ENCODE data around the gene CDKL2.

The CDKL2 gene

DNA sequence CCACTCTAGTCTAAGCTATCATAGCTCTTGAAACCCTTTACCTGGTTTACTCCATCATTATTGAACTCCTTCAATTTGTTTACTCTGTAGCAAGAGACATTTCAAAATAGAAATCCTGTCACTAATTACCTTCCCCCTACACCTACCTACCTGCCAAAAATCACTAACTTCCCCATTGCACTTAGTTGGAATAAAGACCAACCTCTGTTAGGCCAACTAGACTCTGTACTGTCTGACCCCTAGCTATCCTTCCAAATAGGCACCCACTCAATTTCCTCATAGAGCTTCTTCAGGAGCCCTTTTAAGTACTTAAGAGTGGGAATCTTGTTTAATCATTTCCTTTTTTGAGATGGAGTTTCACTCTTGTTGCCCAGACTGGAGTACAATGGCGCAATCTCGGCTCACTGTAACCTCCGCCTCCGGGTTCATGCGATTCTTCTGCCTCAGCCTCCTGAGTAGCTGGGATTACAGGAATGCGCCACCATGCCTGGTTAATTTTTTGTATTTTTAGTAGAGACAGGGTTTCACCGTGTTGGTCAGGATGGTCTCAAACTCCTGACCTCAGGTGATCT is 8.9 kb upstream of the CDKL2 start:
- DNase-seq: no peak

DNA sequence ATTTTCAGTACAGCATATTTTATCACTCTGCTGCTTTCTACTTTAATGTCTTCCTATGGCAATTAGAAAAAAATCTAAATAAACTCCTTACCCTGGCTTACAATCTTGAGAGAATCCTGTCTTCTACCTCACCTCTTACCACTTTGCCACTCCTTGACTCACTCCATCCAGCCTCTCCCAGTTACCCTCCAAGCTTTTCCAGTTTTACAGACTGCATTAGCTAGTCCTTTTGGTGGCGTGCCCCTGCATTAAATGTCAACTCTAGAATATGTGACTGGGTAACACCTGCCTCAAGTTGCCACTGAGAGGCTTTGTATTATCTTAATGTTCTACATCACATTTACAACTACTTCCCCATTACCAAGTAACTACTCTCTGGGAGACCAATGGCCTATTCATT is 7.5 kb upstream of the CDKL2 start:
- DNase-seq: no peak

DNA sequence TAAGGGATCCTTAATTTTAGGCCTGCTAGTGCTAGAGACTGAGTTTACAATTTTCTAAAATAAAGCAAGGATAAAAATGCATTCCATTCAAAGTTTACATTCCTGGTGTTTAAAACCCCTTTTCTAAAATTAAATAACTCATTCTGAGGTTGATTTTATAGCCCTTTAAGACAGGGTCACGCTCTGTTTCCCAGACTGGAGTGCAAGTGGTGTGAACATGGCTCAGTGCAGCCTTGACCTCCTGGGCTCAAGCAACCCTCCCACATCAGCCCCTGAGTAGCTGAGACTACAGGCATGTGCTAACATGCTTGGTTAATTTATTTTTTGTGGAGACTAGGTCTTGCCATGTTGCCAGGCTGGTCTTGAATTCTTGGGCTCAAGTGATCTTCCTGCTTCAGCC is 6.8 kb upstream of the CDKL2 start:
- no peak for DNase-seq

DNA sequence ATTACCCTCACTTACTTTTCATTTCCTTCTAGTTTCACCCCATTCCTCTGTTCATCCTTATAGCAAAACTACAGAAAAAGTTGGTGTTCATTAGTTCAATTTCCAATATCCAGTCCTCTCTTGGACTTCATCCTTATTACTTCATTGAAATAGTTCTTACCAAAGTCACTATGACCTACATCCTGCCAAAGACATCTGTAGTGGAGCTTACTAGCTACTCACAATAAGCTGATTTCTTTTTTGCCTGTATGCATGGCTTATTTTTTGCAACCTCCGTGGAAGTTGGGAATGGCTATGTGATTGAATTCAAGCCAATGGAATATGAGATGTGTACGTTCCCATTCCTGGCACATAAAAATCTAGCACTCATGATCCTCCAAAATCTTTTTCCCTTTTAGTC is 4.6 kb upstream of the CDKL2 start:
- no peak for DNase-seq

DNA sequence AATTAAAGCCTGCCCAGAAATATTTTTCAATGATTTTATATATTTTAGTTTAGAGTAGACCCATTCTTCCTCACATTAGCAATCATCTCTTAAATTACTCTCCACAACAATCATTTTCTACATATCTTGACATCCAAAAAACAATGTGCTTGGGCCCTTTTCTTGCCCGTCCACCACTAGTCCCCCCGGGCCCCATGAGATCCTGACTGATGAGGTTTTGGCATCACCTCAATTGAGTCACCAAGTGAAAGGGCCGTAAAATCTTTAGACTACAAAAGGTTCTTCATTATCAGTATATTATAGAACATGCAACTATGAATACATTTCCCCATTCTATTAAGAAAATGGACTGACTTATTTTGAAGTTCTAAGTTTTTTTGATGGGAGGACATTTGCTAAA is 4.0 kb upstream of the CDKL2 start:
- no peak for DNase-seq

DNA sequence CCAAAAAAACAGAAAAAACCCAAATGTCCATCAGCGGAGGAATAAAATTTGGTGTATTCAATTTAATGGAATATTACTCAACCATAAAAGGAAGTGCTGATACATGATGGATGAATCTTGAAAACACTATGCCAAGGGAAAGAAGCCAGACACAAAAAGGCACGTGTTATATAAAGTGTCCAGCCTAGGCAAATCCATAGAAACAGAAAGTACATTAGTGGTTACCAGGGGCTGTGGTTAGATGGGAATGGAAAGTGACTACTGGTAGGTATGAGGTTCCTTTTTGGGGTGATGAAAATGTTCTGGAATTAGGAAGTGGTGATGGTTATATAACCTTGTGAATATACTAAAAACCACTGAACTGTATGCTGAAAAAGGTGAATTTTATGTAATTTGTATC is 3.5 kb upstream of the CDKL2 start:
- DNase-seq: no peak

DNA sequence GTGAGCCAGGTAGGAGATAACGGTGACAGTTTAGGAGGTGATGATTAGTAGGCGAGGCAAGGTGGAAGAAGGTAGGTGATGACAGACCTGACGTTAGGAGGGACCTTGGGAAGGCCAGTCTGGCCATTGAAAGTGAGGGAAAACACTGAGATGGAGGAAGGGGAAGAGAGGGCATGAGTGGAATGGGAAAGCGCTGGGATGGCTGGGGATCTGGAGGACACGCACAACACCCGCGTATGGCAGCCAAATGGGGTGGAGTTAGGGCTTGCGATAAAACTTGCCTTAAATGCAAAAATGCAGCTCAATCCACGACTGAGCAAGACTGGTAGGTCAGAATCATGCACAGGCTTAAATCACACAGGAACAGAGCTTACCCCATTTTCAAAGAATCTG is 605 bp upstream of the CDKL2 start:
- no peak for DNase-seq

DNA sequence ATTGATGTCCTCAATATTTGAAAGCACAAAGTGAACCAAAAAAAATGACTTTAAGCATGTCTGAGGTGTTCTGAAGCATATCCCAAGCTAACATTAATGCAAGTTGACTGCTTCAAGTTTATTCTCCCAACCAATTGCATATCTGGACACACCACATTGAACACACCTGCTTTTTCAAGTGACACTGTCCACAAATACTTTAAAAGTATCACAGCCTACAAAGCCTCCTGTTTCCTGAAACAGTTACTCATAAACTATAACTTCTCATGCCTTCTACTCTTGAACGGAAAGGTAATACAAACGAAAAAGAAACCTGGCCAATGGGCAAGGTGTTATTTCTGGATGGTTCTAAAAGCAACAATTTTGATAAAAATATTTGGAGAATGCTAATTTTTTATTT is 1.1 kb downstream of the CDKL2 start:
- DNase-seq: no peak

DNA sequence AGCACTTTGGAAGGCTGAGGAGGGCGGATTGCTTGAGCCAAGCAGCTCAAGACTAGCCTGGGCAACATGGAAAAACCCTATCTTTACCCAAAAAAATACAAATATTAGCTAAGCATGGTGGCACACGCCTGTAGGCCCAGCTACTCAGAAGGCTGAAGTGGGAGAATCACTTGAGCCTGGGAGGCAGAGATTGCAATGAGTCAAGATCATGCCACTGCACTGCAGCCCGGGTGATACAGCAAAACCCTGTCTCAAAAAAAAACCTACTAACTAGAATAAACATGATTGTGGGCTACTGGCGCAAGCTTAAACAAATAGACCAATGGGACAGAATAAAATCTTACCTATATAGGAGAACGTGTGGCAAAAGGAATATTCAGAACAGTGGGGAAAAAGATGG is 7.3 kb downstream of the CDKL2 start:
- no peak for DNase-seq

DNA sequence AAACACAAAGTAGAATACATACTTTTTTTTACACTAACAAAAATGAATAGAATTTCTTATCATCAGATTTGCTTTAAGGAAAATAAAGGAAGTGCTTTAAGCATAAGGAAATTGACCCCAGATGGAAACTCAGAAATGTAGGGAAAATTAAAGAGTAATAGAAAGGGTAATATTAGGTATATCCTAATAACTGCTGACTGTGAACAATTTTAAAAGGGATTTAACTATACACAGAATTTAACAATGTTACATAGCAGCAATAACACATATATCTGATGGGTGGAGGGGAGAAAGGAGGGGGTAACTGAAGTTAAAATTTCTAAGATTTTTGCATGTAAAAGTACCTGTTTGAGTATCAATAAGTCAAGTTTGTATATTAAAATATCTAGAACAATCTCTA is 8.6 kb downstream of the CDKL2 start:
- no peak for DNase-seq

DNA sequence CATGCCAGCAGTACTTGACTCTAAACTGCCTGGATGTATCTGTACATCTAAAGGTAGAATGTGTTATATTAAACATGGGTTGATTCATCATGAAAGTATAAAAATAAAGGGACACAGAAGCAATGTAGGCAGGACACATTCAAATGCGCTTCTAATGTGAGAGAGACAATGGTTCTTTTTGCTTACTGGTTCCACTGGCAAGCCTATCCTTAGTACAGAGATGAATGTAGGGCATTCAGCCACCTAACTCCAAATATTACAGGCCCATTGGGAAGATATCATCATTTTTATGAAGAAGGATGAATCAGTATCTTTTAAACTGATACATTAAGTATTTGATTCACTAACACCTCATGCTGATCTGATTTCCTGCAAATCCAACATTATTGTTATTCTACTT is 18.0 kb downstream of the CDKL2 start:
- no peak for DNase-seq

DNA sequence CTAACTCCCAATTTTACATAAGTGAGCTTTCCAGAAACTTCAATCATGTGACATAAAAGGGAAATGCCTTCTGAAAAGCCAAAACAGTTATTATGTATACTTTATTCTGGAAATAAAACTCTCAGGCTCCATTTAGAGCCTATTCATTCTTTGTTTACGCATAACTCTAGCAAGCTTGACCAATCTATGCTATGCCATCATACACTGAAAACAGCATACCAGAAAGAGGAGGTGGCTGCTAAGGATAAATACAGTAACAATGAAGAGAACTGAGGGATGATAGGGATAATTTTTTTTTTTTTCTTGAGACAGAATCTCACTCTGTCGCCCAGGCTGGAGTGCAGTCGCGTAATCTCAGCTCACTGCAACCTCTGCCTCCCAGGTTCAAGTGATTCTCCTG is 24.4 kb downstream of the CDKL2 start:
- no peak for DNase-seq

DNA sequence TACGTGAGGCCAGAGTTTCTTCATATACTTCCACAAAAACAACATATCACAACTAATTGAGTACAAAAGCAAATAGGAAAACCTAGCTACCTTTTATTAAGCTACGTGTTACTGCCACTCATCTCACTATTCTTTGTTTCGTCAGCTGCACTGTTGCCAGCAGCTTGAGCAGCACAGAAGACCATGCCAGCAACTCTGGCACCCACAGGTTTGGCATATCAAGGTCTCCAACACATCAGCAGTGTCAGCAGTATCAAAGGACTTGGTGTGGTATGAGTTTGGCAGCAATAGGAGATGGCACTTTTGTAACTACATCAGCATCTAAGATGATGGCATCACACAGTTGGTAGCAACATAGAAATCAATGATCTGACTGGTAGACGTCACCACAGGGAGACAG is 30.7 kb downstream of the CDKL2 start:
- no peak for DNase-seq

DNA sequence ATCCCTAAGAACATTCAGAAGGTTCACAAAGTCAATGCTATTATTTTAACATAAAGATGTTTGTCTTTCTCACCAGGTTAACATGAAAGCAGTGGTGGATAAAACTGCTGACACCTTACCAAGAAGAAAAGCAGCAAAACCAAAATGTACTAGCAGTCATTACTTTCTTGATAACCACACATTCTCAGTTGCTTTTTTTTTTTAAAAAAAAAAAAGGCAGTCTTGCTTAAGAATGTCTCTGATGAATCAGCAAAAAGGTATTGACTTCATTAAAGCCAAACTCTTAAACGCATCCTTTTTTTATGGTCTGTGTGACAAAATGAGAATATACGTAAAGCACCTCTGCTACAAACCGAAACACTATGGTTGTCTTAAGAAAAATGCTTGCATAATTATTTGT is 31.9 kb downstream of the CDKL2 start:
- DNase-seq: no peak

DNA sequence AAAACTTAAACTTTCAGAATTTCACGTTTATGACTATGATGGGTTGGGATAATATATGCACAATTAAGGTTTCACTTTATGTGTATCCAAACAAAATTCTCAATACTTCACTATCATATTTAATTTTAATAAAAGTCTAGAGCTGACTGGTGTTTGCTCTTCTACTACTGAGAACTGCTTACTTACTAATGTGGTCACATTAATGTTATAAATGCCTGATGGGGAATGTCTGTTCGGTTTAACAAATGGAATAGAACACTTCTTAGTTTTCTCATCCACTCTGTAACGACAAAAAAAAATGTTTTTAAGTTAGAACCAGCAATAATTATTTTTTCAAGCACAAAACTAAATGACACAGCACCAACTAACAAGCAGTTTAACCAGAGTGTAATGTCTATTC is 34.3 kb downstream of the CDKL2 start:
- DNase-seq: no peak

DNA sequence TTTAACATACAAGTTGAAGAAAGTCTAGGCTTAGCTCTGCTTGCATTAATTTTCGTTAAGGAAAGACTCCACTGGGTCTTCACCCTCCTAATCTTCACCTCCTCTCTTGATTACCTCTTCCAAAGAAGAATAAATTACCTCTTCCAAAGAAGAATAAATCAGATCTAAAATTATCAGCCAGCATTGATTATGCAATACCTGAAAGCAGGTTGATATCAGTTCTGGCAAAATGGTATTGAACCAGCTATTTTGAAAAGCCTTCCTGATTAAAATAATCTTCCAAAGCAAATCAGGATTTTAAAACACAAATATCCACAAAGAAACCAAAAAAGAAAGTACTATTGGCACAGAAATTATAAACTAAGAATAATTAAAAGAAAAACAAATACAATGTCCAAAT is 36.9 kb downstream of the CDKL2 start:
- DNase-seq: no peak

DNA sequence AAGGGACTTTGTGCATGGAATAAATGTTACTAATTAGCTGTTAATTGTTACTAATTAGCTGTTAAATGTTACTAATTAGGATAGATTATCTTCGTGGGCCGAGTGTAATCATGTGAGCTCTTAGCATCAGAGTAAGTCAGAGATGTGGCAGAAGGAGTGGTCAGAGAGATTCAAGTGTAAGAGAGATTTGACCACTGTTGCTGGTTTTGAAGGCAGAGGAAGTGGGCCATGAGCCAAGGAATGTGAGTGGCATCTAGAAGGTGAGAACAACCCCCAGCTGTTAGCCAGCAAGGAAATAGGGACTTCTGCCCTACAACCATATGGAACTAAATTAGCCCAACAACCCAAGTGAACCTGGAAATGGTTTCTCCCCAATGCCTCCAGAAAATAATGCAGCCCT is 46.3 kb downstream of the CDKL2 start:
- no peak for DNase-seq

DNA sequence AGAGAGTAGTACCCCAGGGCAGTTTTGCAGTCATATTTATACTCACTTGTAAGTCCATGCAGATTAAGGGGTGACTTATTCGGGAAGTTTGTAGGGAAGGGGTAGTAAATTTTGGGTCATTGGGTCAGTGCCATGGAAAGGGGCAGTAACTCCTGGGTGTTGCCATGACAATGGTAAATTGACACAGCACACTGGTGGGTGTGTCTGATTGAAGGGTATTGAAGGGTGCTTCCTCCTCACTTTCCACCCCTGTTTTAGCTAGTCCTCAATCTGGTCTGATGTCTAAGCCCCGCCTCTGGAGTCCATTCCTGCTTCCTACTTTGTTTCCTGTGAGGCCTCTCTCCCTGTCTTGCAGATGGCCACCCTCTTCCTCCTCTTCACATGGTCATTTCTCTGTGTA is 62.6 kb downstream of the CDKL2 start:
- DNase-seq: no peak

DNA sequence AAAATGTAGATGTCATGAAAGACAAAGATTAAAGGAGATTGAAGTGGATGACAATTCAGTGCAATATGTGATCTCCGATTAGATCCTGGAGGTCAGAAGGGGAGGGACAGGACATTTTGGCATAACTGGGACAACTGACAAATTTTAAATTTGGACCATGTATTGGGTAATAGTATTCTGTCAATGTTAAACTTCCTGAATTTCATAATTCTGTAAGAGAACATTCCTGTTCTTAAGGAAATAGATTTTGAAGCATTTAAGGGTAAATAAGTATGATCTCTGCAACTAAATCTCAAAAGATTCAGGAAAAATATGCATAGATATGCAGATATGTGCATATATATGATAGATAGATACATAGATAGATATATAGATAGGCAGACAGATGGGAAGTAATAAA is 63.4 kb downstream of the CDKL2 start:
- no peak for DNase-seq

DNA sequence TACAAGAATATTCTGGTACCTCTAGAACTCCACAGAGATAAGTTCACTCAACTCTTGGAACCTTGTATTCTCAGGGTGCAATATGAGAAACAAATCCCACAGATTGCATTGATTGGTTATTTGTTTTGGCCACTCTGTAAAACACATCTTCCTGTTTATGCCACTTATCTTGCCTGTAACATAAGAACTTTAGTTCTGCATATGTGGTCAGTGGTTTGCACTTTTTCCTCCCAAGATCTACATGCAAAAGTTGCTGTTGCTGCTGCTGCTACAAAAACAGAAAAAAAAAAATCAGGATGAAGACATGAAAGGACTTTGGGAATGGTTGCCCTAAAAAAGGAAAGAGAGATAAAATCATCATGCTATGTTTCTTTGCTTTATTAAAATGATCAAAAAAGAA is 64.8 kb downstream of the CDKL2 start:
- no peak for DNase-seq

DNA sequence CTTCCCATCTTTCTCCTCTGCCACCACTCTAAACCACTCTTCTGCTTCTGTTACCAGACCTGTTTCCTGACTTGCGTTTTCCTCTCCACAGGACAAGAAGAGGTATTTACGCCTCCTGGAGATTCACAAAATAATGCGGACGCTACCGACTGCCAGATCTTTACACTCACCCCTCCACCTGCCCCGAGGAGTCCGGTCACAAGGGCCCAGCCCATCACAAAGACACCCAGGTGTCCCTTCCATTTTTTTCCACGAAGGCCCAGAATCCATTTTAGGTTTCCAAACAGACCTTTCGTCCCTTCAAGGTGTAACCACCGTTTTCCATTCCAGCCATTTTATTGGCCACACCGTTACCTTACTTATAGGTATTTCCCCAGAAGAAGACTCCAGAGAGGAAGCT is 66.3 kb downstream of the CDKL2 start:
- no peak for DNase-seq

DNA sequence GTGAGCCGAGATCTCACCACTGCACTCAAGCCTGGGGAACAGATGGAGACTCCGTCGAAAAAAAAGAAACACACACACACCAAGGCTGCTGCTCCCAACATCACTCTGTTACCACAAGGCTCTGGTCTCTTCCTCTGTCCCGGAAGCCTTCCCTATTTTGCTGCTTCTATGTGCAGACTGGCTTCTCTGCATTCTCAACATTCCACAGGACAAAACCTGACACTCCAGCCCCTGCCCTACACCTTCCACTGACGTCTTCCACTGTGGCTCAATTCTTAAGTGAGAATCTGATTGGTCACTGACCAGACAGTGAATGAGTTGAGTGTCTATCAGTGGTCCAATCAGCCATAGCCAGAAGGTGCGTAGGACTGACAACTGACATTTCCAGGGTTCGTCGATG is 68.5 kb downstream of the CDKL2 start:
- no peak for DNase-seq

DNA sequence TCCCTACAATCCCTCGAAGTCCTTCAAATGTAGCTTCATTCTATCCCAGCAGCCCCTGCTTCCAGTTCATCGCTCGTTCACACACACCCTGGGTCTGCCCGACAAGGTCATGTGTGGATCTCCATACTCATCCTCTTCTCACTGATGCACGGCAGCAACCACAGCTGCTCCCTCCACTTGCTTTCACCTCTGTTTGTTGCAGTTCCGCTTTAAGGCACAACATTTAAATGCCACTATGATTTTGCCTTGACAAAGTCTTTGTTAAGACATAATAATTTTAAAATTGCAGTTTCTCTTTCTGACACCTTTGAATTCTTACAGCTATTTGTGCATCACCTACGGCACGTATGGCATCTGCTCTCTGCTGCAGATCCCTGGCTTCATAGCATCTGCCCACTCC is 72.6 kb downstream of the CDKL2 start:
- DNase-seq: no peak

DNA sequence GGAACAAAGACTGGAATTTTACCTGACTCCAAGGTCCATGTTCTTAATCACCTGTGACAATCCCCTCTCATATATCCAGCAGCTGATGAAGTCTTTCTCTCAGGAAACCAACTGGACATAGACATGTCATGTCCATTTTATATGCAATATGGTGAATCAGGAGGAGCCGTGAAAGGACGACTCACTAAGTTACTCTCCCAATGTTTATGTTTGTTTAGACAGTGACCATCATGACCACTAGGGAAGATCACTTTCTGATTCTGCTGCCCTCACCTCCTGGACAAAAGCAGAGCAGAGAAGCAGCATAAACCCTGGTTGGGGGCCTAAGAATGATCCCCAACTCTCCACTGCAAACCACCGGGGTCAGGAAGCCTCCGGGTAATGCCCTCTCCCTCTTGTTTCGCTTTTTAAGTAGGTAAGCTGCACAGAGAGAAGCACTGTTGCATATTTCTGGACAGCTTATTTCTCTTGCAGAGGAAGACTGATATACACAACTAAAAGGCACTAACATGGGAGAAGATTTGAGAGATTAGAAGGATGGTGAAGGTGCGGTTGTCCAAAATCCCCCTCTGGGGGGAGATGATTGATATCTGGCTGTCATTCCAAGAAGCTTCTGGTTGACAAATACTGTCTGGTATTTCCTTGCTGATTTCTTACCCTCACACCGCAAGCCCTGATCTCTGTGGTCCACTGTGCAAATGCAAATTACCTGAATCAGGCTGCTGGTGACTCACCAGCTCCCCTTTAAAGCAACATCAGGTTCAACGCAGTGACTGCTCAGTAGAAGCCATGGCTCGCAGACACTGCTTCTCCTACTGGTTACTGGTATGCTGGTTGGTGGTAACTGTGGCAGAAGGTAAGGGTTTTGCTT is 74.8 kb downstream of the CDKL2 start, which contains the start of gene ODAPH:
Gene ODAPH, plus strand, starts transcription at position 773 of the 871 bp plus-strand sequence. Its CDS starts 17 bp downstream, at position 790.
- DNase-seq: no peak

DNA sequence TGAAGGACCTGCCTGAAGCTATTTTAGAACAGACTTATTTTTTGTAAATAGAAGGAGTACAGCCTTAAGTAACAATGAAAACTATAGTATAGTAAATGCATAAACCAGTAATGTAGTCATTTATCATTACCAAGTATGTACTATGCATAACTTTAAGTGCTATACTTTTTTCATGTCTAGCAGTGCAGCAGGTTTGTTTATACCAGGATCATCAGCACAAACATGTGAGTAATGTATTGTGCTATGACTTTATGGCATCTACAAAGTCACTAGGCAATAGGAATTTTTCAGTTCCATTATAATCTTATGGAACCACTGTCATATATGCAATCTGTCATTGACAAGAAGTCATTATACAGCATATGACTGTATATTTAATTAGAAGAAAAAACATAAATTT is 77.9 kb downstream of the CDKL2 start:
- DNase-seq: no peak

Measured in T1000 (cell line).